ENCODE measurements around the gene ASIC4. TPM values are rescaled to one million over a fixed set of nuclear protein-coding genes. Genes with fewer than 3 reads are reported as not detected.

Gene ASIC4
- total RNA-seq, 3 donors from 2014 or later (not counting 1 experiment from before 2014, with no cell fraction given): 0.12 to 0.20 TPM; not detected in 1

GRCh38 chr2:219511547-219512325 lies 2.5 kb upstream of the ASIC4 start:
- H3K36me3 ChIP-seq (ENCODE audit: control insufficient read depth, insufficient read depth, low read length): peaks cover 5% of the 10 kb centered on the region
- WGBS (ENCODE audit: insufficient coverage): 21% methylated on average over 13 of the region's 15 CpGs
- intact Hi-C loops (cut with micrococcal nuclease): no loop called here

GRCh38 chr2:219512524-219513216 lies 1.6 kb upstream of the ASIC4 start:
- no peak overlapping the region for H3K4me3 ChIP-seq (ENCODE audit: low read length)
- H3K4me1 ChIP-seq (ENCODE audit: control insufficient read depth, insufficient read depth, low read length): peaks cover 12% of the 10 kb centered on the region
- Mint-ChIP-seq H3K4me3 (no peak overlapping the region), H3K36me3 (no peaks in the 10 kb centered on the region), H3K9me3 (no peaks in the 10 kb centered on the region), H3K27ac (no peak overlapping the region), H3K27me3 (ENCODE audit: low read depth in 2 of 2) (peaks cover 44 to 66% of the 10 kb centered on the region in 2 donors), H3K4me1 (peaks cover 8 to 28% of the 10 kb centered on the region in 2 donors)
- intact Hi-C loops (cut with micrococcal nuclease): no loop called here
- DNase-seq (no peak), ATAC-seq (no peak)
- no peaks in the 10 kb centered on the region for H3K9me3 ChIP-seq (ENCODE audit: control insufficient read depth, insufficient read depth, low read length)
- TF ChIP-seq CTCF (IDR thresholded peaks at IDR 0.05): no peak
- H3K27ac ChIP-seq (ENCODE audit: low read length): no peak overlapping the region
- H3K36me3 ChIP-seq (ENCODE audit: control insufficient read depth, insufficient read depth, low read length): no peaks in the 10 kb centered on the region
- peaks cover 41% of the 10 kb centered on the region for H3K27me3 ChIP-seq (ENCODE audit: control insufficient read depth, insufficient read depth, low read length)
- 14% methylated on average over 16 of the region's 16 CpGs for WGBS (ENCODE audit: insufficient coverage)

More at GRCh38 chr2:219511547-219512325, 2.5 kb upstream of the ASIC4 start:
- Mint-ChIP-seq H3K4me3 (no peak overlapping the region), H3K27ac (no peak overlapping the region), H3K36me3 (no peaks in the 10 kb centered on the region), H3K9me3 (no peaks in the 10 kb centered on the region), H3K27me3 (ENCODE audit: low read depth in 2 of 2) (peaks cover 39 to 59% of the 10 kb centered on the region in 2 donors), H3K4me1 (peaks cover 8 to 28% of the 10 kb centered on the region in 2 donors)
- Histone ChIP-seq H3K4me1 (ENCODE audit: control insufficient read depth, insufficient read depth, low read length) (peaks cover 12% of the 10 kb centered on the region), H3K9me3 (ENCODE audit: control insufficient read depth, insufficient read depth, low read length) (no peaks in the 10 kb centered on the region), H3K27me3 (ENCODE audit: control insufficient read depth, insufficient read depth, low read length) (peaks cover 41% of the 10 kb centered on the region), H3K27ac (ENCODE audit: low read length) (no peak overlapping the region), H3K4me3 (ENCODE audit: low read length) (no peak overlapping the region)
- DNase-seq: no peak
- no peak for TF ChIP-seq CTCF (IDR thresholded peaks at IDR 0.05)
- ATAC-seq: no peak

GRCh38 chr2:219513787-219514186 lies 495 bp upstream of the ASIC4 start:
- 2% methylated on average over 3 of the region's 4 CpGs for WGBS (ENCODE audit: insufficient coverage)
- intact Hi-C loops (cut with micrococcal nuclease): no loop called here
- H3K27me3 ChIP-seq (ENCODE audit: control insufficient read depth, insufficient read depth, low read length): peaks cover 41% of the 10 kb centered on the region
- ATAC-seq (no peak), DNase-seq (no peak)
- H3K36me3 ChIP-seq (ENCODE audit: control insufficient read depth, insufficient read depth, low read length): no peaks in the 10 kb centered on the region
- H3K9me3 ChIP-seq (ENCODE audit: control insufficient read depth, insufficient read depth, low read length): no peaks in the 10 kb centered on the region
- Mint-ChIP-seq H3K4me1 (peaks cover 8 to 28% of the 10 kb centered on the region in 2 donors), H3K36me3 (no peaks in the 10 kb centered on the region), H3K27me3 (ENCODE audit: low read depth in 2 of 2) (peaks cover 52 to 72% of the 10 kb centered on the region in 2 donors), H3K27ac (no peak overlapping the region), H3K4me3 (no peak overlapping the region), H3K9me3 (no peaks in the 10 kb centered on the region)
- H3K4me1 ChIP-seq (ENCODE audit: control insufficient read depth, insufficient read depth, low read length): peaks cover 12% of the 10 kb centered on the region
- H3K27ac ChIP-seq (ENCODE audit: low read length): no peak overlapping the region
- H3K4me3 ChIP-seq (ENCODE audit: low read length): no peak overlapping the region
- no peak for TF ChIP-seq CTCF (IDR thresholded peaks at IDR 0.05)
